Common myeloid progenitor, CD34-positive (primary cell): ENCODE results near the gene LRP1B.
A peak's percentile ranks its signal among the peaks of the same experiment; 100 is the strongest.

Experiments
- CTCF ChIA-PET: fragments of 350-600 bp; sonication (Branson Sonifier 250); formaldehyde crosslinking; loops from one replicate; lab custom pipeline; 2021; ENCODE audit warnings: antibody characterized with exemption; lab: Charles Lee
- POLR2A ChIA-PET: fragments of 350-600 bp; sonication (Branson Sonifier 250); formaldehyde crosslinking; loops from one replicate; lab custom pipeline; 2021; ENCODE audit warnings: antibody characterized with exemption; lab: Charles Lee
- DNase-seq, 3 donors: peaks; one replicate each; pipeline versions ENCODE4 v3.0.0 to v3.0.0-alpha.2; 2013
- H3K27ac ChIP-seq, 2 experiments: 1 replicate in 1 of 2; 2 replicates in 1 of 2; pipeline ENCODE4 v1.7.0; 2013; ENCODE audit warnings: inconsistent platforms in 2 of 2, low read length in 2 of 2, mild to moderate bottlenecking in 2 of 2, low read depth in 1 of 2, moderate library complexity in 1 of 2; ENCODE audit not compliant: severe bottlenecking in 2 of 2, insufficient read depth in 1 of 2, poor library complexity in 1 of 2
- H3K27me3 ChIP-seq, 5 experiments: replicated peaks in 2 of 5; 1 replicate in 3 of 5; 2 replicates in 2 of 5; pipeline versions ENCODE4 v1.6.1 to v1.7.0; 2013; ENCODE audit warnings: low read length in 4 of 5, mild to moderate bottlenecking in 2 of 5, moderate library complexity in 2 of 5, inconsistent platforms in 1 of 5; ENCODE audit not compliant: insufficient read depth in 5 of 5, control insufficient read depth in 4 of 5
- H3K36me3 ChIP-seq, 4 experiments: 1 replicate in 2 of 4; 2 replicates in 2 of 4; pipeline versions ENCODE4 v1.6.1 to v1.7.0; 2013; ENCODE audit warnings: low read length in 3 of 4, control low read depth in 1 of 4, mild to moderate bottlenecking in 1 of 4; ENCODE audit not compliant: control insufficient read depth in 4 of 4, insufficient read depth in 4 of 4
- H3K4me1 ChIP-seq, 4 experiments: 1 replicate in 3 of 4; 2 replicates in 1 of 4; pipeline versions ENCODE4 v1.6.1 to v1.7.1; 2013; ENCODE audit warnings: low read length in 3 of 4, mild to moderate bottlenecking in 3 of 4, control low read depth in 1 of 4, inconsistent platforms in 1 of 4, moderate library complexity in 1 of 4; ENCODE audit not compliant: control insufficient read depth in 4 of 4, insufficient read depth in 4 of 4; ENCODE audit errors: control extremely low read depth in 1 of 4
- H3K4me3 ChIP-seq, 7 experiments: 1 replicate in 4 of 7; 2 replicates in 3 of 7; pipeline versions ENCODE4 v1.5.1 to v1.7.0; 2013; ENCODE audit warnings: mild to moderate bottlenecking in 7 of 7, low read length in 6 of 7, moderate library complexity in 6 of 7, inconsistent platforms in 2 of 7, low read depth in 2 of 7, control low read depth in 1 of 7; ENCODE audit not compliant: insufficient read depth in 4 of 7, control insufficient read depth in 1 of 7; ENCODE audit errors: extremely low read depth in 1 of 7
- H3K9me3 ChIP-seq, 5 experiments: 1 replicate in 4 of 5; 2 replicates in 1 of 5; pipeline versions ENCODE4 v1.6.1 to v1.7.1; 2013; ENCODE audit warnings: low read length in 4 of 5, mild to moderate bottlenecking in 2 of 5, inconsistent platforms in 1 of 5, low read depth in 1 of 5, moderate library complexity in 1 of 5; ENCODE audit not compliant: control insufficient read depth in 4 of 5, insufficient read depth in 2 of 5; ENCODE audit errors: control extremely low read depth in 1 of 5
- WGBS: methylation state at CpG from one replicate; pipeline ENCODE4 v1.1.5; 2013; ENCODE audit not compliant: insufficient coverage; 5-methylcytosine and 5-hydroxymethylcytosine counted together

The LRP1B gene

GRCh38 chr2:142165790-142166189 lies 35.0 kb upstream of the LRP1B start:
- POLR2A ChIA-PET: no interaction called here

GRCh38 chr2:142153601-142154000 lies 22.8 kb upstream of the LRP1B start:
- Histone ChIP-seq H3K4me1 (peaks cover 0 to 2% (median 0%) of the 10 kb centered on the region in 4 experiments), H3K9me3 (no peaks in the 10 kb centered on the region), H3K4me3 (no peak overlapping the region), H3K27ac (no peak overlapping the region), H3K27me3 (no peaks in the 10 kb centered on the region), H3K36me3 (no peaks in the 10 kb centered on the region)
- WGBS: no CpG with 5 or more reads among the region's 1 CpG
- ChIA-PET CTCF (no interaction called here), POLR2A (no interaction called here)
- DNase-seq: peak in 1 of 3 donors; percentile 16

More at GRCh38 chr2:142165790-142166189, 35.0 kb upstream of the LRP1B start:
- peak overlapping the region in 3 of 7 experiments; percentile 15 to 55 (median 25) for H3K4me3 ChIP-seq
- peak; percentile 54 to 73 (median 70) for DNase-seq
- H3K27ac ChIP-seq: no peak overlapping the region
- CTCF ChIA-PET: interaction anchor here (0.9 to 1.4 kb wide), 3 partner anchors 19 to 441 kb away, joined by 3 read pairs; no protein-coding TSS in a partner anchor
- no peaks in the 10 kb centered on the region for H3K27me3 ChIP-seq
- no peaks in the 10 kb centered on the region for H3K36me3 ChIP-seq
- no peaks in the 10 kb centered on the region for H3K9me3 ChIP-seq
- H3K4me1 ChIP-seq: no peaks in the 10 kb centered on the region
- WGBS: 33% methylated on average over 3 of the region's 3 CpGs

- no CpG with 5 or more reads among the region's 1 CpG for WGBS
- POLR2A ChIA-PET: no interaction called here
- H3K27me3 ChIP-seq: no peaks in the 10 kb centered on the region
- H3K27ac ChIP-seq: no peak overlapping the region
- CTCF ChIA-PET: no interaction called here
- H3K36me3 ChIP-seq: no peaks in the 10 kb centered on the region
- H3K4me3 ChIP-seq: no peak overlapping the region
- peaks cover 0 to 2% (median 0%) of the 10 kb centered on the region in 4 experiments for H3K4me1 ChIP-seq
- H3K9me3 ChIP-seq: no peaks in the 10 kb centered on the region
- no peak for DNase-seq
These were observed 19.6 kb upstream of the LRP1B start for GRCh38 chr2:142150453-142150852.

GRCh38 chr2:142144547-142144946 lies 13.7 kb upstream of the LRP1B start:
- POLR2A ChIA-PET: no interaction called here
- Histone ChIP-seq H3K4me1 (no peaks in the 10 kb centered on the region), H3K27ac (no peak overlapping the region), H3K4me3 (no peak overlapping the region), H3K27me3 (peaks cover 0 to 3% (median 0%) of the 10 kb centered on the region in 5 experiments), H3K9me3 (no peaks in the 10 kb centered on the region), H3K36me3 (no peaks in the 10 kb centered on the region)
- CTCF ChIA-PET: no interaction called here
- no peak for DNase-seq
- WGBS: 80% methylated on average over 1 of the region's 2 CpGs

- Histone ChIP-seq H3K4me3 (no peak overlapping the region), H3K27ac (no peak overlapping the region), H3K9me3 (no peaks in the 10 kb centered on the region), H3K4me1 (no peaks in the 10 kb centered on the region), H3K27me3 (peaks cover 0 to 3% (median 0%) of the 10 kb centered on the region in 5 experiments), H3K36me3 (no peaks in the 10 kb centered on the region)
- DNase-seq: no peak
- WGBS: 96% methylated on average over 2 of the region's 3 CpGs
- ChIA-PET POLR2A (no interaction called here), CTCF (interaction anchor here (1.1 kb wide), 1 partner anchor 12 kb away, joined by 4 read pairs; the partner anchor contains the start of gene LRP1B)
These were observed 11.8 kb upstream of the LRP1B start for GRCh38 chr2:142142595-142142994.

GRCh38 chr2:142140434-142140845 lies 9.6 kb upstream of the LRP1B start:
- no peaks in the 10 kb centered on the region for H3K4me1 ChIP-seq
- POLR2A ChIA-PET: interaction anchor here (1.0 kb wide), 1 partner anchor 29 kb away, joined by 3 read pairs; no protein-coding TSS in a partner anchor
- no peaks in the 10 kb centered on the region for H3K36me3 ChIP-seq
- no peaks in the 10 kb centered on the region for H3K9me3 ChIP-seq
- no peak overlapping the region for H3K4me3 ChIP-seq
- peak; percentile 16 to 55 (median 48) for DNase-seq
- WGBS: no CpG with 5 or more reads among the region's 2 CpGs
- H3K27ac ChIP-seq: no peak overlapping the region
- CTCF ChIA-PET: interaction anchor here (1.1 to 1.3 kb wide), 3 partner anchors 10 to 1277 kb away, joined by 3 read pairs; no protein-coding TSS in a partner anchor
- H3K27me3 ChIP-seq: peaks cover 0 to 3% (median 0%) of the 10 kb centered on the region in 5 experiments

- ChIA-PET CTCF (interaction anchor here (0.9 to 1.5 kb wide), 3 partner anchors 9 to 43 kb away, joined by 3 to 6 read pairs (median 4); no protein-coding TSS in a partner anchor), POLR2A (no interaction called here)
- no peak overlapping the region for H3K27ac ChIP-seq
- peaks cover 0 to 5% (median 0%) of the 10 kb centered on the region in 5 experiments for H3K27me3 ChIP-seq
- H3K4me1 ChIP-seq: no peaks in the 10 kb centered on the region
- no peak overlapping the region for H3K4me3 ChIP-seq
- no peak for DNase-seq
- H3K9me3 ChIP-seq: no peaks in the 10 kb centered on the region
- WGBS: 100% methylated on average over 4 of the region's 4 CpGs
- H3K36me3 ChIP-seq: no peaks in the 10 kb centered on the region
These were observed 8.6 kb upstream of the LRP1B start for GRCh38 chr2:142139384-142139783.
